ENCODE data around the gene CIB2.

DNA sequence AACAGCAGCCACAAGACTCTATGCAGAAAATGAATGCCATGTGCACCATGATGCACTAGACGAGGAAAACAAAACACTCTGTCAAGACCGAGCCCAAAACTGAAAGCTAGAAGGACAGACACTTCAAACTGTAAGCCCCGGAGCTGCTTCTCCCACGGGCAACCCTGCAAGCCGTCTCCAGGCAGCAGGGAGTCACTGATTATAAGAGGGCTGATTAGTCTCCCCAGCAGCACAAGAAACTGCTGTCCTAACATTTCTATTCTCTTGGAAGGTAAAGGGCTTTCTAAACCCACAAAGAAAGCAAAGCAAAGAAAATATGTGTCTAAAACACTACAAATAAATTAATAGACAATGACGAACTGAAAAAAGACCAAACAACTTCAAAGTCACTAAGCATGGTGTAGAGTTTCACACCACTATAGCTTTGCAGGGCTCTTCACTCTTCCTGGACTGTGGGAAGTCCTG lies 69.2 kb downstream of the CIB2 start:
- TF ChIP-seq, protein P1, sequence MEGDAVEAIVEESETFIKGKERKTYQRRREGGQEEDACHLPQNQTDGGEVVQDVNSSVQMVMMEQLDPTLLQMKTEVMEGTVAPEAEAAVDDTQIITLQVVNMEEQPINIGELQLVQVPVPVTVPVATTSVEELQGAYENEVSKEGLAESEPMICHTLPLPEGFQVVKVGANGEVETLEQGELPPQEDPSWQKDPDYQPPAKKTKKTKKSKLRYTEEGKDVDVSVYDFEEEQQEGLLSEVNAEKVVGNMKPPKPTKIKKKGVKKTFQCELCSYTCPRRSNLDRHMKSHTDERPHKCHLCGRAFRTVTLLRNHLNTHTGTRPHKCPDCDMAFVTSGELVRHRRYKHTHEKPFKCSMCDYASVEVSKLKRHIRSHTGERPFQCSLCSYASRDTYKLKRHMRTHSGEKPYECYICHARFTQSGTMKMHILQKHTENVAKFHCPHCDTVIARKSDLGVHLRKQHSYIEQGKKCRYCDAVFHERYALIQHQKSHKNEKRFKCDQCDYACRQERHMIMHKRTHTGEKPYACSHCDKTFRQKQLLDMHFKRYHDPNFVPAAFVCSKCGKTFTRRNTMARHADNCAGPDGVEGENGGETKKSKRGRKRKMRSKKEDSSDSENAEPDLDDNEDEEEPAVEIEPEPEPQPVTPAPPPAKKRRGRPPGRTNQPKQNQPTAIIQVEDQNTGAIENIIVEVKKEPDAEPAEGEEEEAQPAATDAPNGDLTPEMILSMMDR (tag by site-specific recombination; IDR thresholded peaks at IDR 0.05), result no peak
- TF ChIP-seq PRDM1 (tag by site-specific recombination; IDR thresholded peaks at IDR 0.05) (no peak), YY1 (tag by site-specific recombination; IDR thresholded peaks at IDR 0.05) (no peak), ZBTB1 (tag by site-specific recombination; IDR thresholded peaks at IDR 0.05) (no peak), ZNF521 (tag by site-specific recombination; IDR thresholded peaks at IDR 0.05) (no peak), ZNF610 (tag by site-specific recombination; IDR thresholded peaks at IDR 0.05; ENCODE audit: borderline replicate concordance) (no peak)
- TF ChIP-seq, protein P2, sequence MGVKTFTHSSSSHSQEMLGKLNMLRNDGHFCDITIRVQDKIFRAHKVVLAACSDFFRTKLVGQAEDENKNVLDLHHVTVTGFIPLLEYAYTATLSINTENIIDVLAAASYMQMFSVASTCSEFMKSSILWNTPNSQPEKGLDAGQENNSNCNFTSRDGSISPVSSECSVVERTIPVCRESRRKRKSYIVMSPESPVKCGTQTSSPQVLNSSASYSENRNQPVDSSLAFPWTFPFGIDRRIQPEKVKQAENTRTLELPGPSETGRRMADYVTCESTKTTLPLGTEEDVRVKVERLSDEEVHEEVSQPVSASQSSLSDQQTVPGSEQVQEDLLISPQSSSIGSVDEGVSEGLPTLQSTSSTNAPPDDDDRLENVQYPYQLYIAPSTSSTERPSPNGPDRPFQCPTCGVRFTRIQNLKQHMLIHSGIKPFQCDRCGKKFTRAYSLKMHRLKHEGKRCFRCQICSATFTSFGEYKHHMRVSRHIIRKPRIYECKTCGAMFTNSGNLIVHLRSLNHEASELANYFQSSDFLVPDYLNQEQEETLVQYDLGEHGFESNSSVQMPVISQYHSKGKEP (tag by site-specific recombination; IDR thresholded peaks at IDR 0.05), result no peak
- TF ChIP-seq, protein P3, sequence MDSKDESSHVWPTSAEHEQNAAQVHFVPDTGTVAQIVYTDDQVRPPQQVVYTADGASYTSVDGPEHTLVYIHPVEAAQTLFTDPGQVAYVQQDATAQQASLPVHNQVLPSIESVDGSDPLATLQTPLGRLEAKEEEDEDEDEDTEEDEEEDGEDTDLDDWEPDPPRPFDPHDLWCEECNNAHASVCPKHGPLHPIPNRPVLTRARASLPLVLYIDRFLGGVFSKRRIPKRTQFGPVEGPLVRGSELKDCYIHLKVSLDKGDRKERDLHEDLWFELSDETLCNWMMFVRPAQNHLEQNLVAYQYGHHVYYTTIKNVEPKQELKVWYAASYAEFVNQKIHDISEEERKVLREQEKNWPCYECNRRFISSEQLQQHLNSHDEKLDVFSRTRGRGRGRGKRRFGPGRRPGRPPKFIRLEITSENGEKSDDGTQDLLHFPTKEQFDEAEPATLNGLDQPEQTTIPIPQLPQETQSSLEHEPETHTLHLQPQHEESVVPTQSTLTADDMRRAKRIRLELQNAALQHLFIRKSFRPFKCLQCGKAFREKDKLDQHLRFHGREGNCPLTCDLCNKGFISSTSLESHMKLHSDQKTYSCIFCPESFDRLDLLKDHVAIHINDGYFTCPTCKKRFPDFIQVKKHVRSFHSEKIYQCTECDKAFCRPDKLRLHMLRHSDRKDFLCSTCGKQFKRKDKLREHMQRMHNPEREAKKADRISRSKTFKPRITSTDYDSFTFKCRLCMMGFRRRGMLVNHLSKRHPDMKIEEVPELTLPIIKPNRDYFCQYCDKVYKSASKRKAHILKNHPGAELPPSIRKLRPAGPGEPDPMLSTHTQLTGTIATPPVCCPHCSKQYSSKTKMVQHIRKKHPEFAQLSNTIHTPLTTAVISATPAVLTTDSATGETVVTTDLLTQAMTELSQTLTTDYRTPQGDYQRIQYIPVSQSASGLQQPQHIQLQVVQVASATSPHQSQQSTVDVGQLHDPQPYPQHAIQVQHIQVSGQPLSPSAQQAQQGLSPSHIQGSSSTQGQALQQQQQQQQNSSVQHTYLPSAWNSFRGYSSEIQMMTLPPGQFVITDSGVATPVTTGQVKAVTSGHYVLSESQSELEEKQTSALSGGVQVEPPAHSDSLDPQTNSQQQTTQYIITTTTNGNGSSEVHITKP (tag by site-specific recombination; IDR thresholded peaks at IDR 0.05), result no peak
- TF ChIP-seq, protein P4, sequence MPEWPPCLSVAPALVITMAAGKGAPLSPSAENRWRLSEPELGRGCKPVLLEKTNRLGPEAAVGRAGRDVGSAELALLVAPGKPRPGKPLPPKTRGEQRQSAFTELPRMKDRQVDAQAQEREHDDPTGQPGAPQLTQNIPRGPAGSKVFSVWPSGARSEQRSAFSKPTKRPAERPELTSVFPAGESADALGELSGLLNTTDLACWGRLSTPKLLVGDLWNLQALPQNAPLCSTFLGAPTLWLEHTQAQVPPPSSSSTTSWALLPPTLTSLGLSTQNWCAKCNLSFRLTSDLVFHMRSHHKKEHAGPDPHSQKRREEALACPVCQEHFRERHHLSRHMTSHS (tag by site-specific recombination; IDR thresholded peaks at IDR 0.05), result no peak
